ENCODE measurements around the gene PDX1.
"Not testable (repeated sequence)": the region's sequence is repeated elsewhere in the genome, so short reads cannot be mapped to it uniquely, and the experiment has no call there.

PDX1 gene

DNA sequence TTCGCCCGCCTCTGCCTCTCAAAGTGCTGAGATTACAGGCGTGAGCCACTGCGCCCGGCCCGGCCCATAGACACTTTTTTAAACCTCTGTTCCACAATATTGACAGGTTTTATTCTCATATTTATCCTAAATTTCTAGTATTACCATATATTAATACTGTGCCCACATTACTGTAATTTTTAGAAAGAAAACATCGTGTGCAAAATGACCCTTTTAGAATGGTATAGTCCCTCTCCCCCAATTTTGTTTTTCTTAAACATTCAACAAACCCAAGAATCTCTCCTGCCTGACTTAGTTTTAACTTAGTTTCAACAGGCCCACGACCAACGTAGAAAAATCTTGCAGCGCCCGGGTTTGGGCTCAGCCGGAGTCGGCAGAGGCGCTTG, 40.2 kb downstream of the PDX1 start:
- DNase-seq, result no peak

DNA sequence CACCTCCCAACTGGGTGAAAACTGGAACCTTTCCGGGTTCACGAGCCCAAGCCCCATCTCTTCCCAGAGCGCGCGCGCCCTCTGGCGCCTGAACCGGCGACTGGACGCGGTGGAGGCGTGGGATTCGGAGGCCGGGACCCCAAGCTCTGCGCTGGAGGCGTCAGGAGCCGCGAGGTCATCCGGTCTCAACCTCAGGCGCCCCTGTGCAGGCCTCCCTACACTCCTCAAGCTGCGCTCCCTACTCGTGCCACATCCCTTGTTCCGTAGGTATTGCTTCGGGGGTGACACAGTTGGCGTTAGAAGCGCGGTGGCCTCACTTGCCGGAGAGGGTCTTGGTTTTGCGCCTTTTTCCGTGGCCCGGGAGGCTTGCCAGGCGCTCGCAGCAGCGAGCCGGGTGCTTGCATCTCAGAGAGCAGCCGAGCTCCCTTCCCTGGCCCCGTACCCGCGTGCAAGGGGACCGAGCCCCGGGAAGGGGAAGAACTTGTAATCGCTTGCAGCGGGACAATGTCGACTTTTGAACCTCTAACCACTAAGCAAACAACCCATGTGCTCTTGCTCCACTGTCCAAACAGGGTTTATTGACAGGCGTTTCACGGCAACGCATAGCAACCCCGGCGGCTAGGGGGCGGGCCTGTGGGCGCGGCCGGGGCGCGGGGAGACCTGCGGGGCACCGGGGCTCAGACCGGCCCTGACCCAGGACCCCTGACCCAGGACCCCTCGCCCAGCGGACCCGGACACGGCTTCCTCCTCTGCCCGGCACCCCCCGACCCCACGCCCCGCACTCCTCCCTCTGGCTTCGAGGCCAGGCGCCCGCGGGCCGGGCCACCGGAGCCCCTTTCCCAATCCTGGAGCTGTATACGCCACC, 40.8 kb downstream of the PDX1 start:
- DNase-seq, result no peak

DNA sequence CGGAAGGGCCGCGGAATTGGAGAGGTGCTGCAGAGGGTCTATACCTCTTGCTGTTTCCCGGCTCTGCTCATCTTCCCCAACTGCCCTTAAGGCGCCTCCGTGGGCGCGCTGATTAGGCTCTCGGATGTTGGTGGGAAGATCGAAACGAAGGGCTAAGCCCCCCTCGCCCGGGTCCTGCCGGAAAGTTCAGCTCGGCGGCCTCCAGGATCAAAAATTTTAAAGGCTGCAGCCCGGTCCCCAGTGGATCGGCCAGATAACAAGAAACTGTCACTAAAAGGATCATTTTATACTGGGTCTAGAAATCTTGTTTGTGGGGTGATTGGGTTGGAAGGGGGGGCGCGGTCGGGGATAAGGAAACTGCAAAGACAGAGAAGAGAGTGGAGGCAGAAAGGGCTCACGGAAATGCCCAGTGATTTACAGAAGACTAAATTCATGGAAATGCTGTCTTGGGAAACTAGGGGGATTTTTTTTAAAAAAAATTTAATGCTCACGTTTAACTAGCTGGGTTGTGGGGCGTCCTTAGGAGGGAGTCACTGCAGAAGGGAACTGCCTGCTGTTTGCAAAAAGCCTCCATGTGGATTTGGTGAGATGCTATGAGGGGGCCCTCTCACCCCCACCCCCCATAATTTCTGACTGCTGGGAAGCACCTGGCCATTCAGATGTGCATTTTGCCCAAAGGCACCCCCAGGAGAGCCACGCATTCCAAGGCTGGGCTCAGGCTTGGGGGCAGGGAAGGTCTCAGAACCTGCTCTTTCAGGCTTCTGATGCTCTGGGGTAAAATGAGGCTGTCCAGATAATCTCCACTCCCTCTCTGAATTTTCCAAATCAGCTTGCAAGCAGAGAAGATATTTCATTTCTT, 41.7 kb downstream of the PDX1 start:
- no peak for DNase-seq

GRCh38 chr13:27962128-27962841, 42.5 kb downstream of the PDX1 start:
- DNase-seq, result no peak

DNA sequence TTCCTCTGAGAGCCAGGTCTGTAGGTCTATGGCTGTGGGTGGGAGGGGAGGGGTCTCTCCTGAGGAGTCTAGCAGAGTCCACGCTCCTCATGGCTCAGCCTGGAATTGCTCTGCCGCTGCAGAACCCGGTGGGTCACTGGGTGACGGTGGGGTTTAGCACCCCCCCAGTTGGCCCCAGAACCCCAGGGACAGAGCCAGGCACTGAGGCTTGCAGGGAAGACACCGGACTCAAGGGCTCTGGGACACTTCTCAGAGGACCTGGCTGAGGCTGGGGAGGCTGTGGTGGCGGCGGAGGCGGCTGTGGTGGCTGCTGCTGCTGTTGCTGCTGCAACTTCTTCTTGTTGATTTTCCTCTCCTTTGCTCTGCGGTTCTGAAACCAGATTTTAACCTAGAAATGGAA, 43.2 kb downstream of the PDX1 start:
- no peak for DNase-seq

DNA sequence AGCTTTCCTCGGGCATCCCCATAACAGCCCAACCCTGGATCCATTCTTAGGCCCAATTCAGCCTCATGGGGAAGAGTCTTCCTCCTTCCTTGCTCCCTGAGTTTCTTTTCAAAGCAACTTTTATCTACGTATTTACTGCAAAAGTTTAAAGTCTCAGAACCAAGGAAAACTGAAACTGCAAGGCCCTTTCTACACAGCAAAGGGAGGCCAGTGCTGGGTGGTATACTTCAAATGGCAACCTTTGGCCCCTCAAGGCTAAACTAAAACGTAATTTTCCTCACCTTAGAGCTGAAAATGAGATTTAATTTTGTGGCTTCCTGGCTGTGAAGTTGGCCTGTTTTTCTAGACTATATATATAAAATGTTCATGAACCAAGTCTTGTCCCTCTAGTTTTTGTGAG, 43.7 kb downstream of the PDX1 start:
- no peak for DNase-seq

DNA sequence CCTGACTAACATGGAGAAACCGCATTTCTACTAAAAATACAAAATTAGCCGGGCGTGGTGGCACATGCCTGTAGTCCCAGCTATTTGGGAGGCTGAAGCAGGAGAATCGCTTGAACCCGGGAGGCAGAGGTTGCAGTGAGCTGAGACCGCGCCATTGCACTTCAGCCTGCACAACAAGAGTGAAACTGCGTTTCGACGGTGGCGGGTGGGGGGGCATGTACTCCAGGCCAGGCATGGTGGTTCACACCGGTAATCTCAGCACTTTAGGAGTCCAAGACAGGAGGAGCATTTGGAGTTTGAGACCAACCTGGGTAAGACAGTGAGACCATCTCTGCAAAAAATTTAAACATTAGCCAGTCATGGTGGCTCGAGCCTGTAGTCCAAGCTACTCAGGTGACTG, 44.4 kb downstream of the PDX1 start:
- not testable (repeated sequence) for DNase-seq

- no peak for DNase-seq
Observed at GRCh38 chr13:27964741-27965323, 45.0 kb downstream of the PDX1 start.

DNA sequence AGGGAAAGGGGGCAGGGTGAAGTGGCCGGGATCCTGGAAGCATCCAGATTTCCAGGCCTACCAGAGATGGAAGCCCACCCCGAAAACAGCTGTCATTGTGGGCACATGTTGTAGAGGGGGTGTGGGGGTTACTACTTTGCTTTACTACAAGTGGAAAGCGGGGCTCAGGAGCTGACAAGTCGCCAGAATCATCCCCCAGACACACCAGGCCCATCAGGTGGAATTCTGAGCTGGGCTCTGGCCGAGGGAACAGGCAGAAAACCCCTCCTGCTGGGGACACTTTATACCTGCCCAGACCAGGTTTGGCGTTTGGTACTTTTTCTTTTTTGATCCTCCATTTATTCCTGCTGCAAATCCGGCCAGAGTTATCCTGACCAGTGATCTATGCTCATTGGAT, 45.5 kb downstream of the PDX1 start:
- DNase-seq, result no peak

DNA sequence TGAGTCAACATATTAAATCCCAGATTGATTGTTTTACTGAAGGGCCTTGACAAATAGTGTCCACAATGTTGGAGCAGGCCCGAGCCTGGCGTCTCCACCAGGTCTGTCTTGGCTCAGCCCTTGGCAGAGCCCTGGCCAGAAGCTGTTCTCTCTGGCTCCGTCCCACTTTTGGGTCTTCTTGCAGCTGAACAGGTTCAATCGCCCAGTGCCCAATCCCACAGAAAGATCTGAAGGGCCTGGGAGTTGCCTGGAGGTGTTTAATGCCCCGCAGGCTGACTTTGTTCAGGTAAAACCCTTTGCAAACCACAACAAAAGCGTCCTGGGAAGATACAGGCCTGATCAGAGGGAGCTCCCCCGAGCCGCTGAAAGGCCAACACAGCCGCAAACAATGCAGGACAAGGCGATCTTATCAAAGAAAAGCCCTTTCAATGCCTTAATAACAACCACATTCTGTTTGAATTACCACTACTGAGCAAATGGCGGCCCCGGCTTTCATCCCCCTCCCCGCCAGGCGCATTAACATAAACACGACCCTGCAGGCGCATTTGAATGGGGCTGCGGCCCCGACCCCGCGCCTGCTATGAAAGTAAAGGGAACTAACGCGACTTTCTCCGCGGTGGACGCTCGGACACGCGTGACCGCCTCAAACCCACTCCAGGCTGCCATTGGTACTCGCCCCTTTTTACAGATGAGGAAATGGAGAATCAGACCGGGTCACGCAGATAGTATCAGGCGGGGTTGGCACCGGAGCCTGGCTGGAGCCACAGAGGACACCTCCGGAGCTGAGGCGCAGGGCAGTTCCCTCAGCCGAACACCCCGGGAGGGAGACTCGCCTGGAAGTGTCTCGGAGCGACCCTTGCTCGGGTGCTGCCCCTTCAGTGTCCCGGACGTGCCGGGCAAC, 46.2 kb downstream of the PDX1 start:
- no peak for DNase-seq

GRCh38 chr13:27966641-27967202, 46.9 kb downstream of the PDX1 start:
- no peak for DNase-seq

DNA sequence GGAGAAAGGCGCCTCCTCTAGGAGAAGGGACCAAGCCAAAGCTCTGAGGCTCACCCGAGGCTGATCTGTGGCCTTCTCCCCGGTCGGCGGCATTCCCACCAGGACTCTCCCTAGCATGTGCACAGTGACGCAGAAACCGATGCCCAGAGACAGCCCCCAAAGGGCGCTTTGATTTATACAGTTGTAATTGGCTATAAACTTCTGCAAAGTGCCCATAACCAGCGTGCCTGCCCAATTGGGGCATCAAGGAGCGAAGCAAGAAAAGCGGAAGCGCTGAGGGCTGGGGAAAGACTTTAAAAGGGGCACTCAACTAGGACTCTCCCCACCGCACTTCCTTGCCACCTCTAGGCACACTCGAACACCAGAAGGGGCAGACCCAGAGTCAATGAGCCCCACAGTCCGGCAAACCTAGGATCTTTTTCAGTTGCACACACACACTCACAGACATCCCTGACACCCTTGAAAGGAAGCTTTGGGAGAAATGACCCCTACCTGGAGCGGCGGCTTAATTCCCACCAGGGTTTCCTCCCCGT, 47.5 kb downstream of the PDX1 start:
- no peak for DNase-seq

DNA sequence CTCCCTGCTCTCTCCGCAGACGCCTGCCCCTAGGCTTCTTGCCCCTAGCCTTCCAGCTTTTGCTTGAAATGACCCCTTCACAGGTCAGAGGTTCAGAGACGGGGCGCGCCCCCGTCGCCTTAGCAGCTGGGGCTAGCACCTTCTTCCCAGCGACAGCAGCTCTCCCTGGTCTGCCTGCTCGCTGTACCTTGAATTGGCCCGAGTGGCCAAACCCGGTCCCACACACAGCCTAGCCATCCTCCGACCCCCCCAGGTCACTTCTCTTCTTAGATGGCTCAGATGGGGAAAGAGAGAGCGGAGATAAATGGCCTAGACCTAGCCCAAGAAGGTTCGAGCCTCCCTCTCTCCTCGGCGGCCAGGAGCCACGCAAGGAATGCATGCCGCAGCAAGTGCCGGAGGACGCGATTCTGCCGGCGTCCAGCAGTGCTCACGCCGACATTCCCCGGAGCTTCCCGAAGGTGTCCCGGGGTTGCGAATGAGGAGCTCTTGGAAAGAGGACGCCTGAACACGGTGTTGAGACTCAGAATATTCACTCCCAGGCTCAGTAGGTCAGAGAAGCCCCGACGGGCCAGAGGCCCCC, 48.0 kb downstream of the PDX1 start:
- no peak for DNase-seq

- no peak for DNase-seq
Observed at GRCh38 chr13:27968316-27969081, 48.7 kb downstream of the PDX1 start.

DNA sequence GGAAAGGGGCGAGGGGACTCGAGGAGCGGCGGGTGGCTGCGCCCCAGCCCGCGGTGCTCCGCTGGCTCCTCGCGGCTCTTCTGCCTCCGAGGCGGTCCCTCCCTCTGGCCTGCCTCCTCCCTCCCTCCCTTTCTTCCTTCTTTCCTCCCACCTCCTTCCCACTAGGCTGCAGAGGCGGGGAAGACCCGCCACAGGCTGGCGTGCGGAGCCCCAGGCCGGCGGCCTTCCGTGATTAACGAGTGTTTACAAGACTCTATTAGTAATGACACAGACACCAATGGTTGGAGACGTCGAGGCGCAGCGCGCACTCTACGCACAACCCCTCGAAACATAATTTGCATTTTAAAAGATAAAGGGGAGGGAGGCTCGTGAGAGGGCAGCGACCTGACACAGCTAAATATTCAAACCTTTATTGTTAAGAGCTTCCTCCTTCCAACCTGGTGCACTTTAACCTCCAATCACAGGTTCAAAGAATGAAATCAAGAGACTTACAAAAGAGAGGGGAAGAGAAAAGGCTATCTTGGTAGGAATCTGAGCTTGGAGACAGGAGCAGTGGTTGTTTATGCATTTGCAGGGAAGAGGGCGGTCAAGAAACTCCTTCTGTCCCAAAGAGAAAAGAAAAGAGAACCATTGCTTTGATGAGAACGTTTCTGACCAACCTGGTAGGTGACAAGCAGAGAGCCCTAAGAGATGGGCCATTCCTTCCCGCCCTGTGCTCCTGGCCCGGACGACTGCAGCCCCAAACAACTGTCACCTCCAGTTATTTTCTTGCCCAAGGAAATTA, 49.5 kb downstream of the PDX1 start, which contains the start of gene CDX2:
CDX2 (minus strand) TSS at position 234 of the 784 bp plus-strand sequence. CDS start 309 bp downstream, outside the sequence.
- no peak for DNase-seq

DNA sequence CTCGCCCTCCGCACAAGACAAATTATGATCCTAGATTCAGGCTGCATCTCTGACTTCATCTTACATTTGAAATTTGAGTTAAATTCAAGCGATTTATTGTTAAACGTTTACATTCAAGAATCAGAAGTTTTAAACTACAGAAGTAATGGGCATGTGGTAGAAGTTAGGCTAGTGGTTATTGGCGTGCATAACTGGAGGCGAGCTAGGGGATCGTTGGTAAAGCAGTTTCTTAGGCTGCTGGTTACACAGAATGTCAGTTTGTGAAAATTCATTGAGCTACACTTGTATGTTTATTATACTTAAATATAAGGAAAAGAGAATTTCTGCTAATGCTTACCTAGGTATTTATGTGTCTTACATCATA, 50.0 kb downstream of the PDX1 start:
- DNase-seq, result no peak

DNA sequence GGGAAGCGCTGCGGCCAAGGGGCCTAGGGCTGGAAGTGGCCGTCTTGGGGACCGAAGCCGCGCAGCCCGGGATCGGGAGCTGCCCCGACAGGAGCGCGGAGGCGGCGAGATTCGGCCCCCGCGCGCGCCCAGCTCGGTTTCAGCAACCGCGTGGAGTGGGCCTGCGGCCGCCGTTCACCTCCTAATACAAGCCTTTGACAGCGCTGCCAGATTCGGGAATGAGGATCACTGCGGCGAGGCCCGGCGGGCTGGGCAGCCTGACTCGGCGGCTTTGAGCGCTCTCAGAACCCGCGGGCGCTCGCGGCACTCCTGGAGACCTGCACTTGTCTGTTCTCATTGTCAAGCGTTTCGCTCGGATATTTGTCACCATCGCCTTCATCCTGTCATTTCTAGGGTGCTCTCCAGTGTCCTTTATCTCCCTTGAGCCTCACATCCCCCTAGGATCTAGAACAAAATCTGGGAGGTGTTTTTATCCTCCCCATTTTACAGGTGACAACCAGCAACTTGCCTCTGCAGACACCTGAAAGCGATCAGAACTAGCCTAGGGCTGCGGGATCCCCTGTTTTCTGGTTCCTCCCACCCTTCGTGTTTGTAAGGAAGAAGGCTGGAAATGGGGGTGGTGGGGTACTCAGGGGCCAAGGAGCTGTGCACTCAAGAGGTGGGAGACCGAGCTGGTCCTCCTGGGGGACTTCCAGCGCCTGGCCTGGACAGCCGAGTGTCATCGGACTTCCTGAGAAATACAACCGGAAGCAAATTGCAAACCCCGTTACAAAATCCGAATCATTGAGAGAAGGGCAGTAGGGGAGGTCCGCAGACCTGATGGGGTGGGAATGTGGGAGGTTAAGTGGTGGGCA, 50.8 kb downstream of the PDX1 start:
- DNase-seq, result no peak

DNA sequence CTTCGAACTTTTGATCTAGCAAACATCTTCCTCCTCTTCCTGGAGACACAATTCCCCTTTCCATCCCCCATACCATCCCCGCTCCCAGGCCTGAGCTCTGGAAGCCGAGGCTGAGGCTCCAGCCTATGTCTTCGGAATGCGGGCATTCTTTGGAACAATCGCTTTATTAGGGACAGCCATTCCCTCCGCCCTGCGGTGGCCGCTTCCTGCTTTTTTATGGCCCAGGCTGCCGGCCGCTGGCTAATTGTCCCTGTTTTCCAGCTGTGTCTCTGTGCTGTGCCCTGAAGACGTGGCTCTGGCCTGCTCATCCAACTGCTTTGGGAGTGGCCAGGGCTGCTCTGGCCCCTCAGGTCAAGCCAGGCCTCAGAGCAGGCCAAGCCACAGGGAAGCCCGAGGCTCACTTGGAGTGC, 51.4 kb downstream of the PDX1 start:
- no peak for DNase-seq

All from DMS79 (cell line).